SU-DHL-6 (cell line): Measurements from ENCODE around the gene C5AR1.

Source experiments
- CTCF ChIP-seq: fragments of 200-600 bp; sonication (generic); IDR thresholded peaks from one replicate; pipeline ENCODE4 v1.5.1; 2017; ENCODE audit warnings: antibody characterized with exemption, mild to moderate bottlenecking, low read length, moderate library complexity; ENCODE audit not compliant: insufficient read depth, poor library complexity, severe bottlenecking
- EZH2phosphoT487 ChIP-seq: fragments of 200-600 bp; sonication (generic), shearing (Covaris generic); conservative IDR thresholded peaks from 2 replicates; pipeline ENCODE4 v1.6.1; 2018; ENCODE audit warnings: mild to moderate bottlenecking, antibody characterized with exemption, low read length, moderate library complexity, mixed read lengths

- TF ChIP-seq CTCF = no peak
- TF ChIP-seq EZH2phosphoT487 = no peak
Measured at GRCh38 chr19:47319923-47320871, 10.5 kb downstream of the C5AR1 start.
